ENCODE results near the gene BLCAP. TPM values are rescaled to one million over a fixed set of nuclear protein-coding genes. Genes with fewer than 3 reads are reported as not detected.

The BLCAP gene
- total RNA-seq, 3 donors from 2014 or later = 62.9 to 81.8 (median 63.2) TPM

DNA sequence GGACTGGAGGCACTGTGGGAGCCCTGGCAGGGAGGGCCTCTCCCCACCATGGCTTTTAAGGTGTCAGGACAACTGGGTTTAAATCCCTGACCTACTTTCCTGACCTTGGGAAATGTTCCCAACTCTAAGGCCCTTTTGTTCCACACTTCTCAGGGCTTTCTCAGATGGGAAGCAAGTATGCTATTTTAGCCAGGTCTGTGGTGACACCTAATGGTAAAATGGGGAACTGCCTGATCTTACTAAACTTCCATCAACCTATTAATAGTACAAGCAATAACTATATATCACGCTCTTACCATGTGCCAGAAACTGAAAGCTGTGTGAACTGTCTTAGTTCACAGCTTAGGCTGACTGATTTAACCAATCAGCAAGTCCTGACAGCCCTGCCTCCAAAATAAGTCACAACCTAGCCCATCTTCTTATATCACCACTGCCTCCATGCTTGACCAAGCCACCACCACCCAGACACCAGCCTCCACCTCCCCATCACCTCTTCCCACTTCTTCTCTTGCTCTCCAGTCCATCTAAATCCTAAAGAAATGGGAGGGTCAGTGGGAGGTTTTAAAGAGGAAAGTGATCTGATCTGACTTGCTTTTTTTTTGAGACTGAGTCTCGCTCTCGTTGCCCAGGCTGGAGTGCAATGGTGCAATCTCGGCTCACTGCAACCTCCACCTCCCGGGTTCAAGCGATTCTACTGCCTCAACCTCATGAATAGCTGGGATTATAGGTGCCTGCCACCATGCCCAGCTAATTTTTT, 6.9 kb upstream of the BLCAP start:
- no peaks in the 10 kb centered on the region for H3K36me3 ChIP-seq
- no peaks in the 10 kb centered on the region for H3K4me1 ChIP-seq
- no peaks in the 10 kb centered on the region for H3K9me3 ChIP-seq
- DNase-seq (ENCODE audit: low spot score in 2 of 2) = peak in 1 of 2 donors; percentile 37
- no peak overlapping the region for H3K27ac ChIP-seq
- H3K4me3 ChIP-seq = no peak overlapping the region
- no peak for TF ChIP-seq POLR2AphosphoS5 (IDR thresholded peaks at IDR 0.05)
- TF ChIP-seq, protein P1, sequence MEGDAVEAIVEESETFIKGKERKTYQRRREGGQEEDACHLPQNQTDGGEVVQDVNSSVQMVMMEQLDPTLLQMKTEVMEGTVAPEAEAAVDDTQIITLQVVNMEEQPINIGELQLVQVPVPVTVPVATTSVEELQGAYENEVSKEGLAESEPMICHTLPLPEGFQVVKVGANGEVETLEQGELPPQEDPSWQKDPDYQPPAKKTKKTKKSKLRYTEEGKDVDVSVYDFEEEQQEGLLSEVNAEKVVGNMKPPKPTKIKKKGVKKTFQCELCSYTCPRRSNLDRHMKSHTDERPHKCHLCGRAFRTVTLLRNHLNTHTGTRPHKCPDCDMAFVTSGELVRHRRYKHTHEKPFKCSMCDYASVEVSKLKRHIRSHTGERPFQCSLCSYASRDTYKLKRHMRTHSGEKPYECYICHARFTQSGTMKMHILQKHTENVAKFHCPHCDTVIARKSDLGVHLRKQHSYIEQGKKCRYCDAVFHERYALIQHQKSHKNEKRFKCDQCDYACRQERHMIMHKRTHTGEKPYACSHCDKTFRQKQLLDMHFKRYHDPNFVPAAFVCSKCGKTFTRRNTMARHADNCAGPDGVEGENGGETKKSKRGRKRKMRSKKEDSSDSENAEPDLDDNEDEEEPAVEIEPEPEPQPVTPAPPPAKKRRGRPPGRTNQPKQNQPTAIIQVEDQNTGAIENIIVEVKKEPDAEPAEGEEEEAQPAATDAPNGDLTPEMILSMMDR (IDR thresholded peaks at IDR 0.05) = peak; percentile 84 to 95 (median 88)
- no peak for TF ChIP-seq POLR2A (IDR thresholded peaks at IDR 0.05)
- intact Hi-C loops (cut with DNase I; ENCODE audit: low total_unique reads) = loop anchor here (10.0 kb wide), 2 partner anchors 260 to 330 kb away; no protein-coding TSS in a partner anchor
- no peaks in the 10 kb centered on the region for H3K27me3 ChIP-seq

DNA sequence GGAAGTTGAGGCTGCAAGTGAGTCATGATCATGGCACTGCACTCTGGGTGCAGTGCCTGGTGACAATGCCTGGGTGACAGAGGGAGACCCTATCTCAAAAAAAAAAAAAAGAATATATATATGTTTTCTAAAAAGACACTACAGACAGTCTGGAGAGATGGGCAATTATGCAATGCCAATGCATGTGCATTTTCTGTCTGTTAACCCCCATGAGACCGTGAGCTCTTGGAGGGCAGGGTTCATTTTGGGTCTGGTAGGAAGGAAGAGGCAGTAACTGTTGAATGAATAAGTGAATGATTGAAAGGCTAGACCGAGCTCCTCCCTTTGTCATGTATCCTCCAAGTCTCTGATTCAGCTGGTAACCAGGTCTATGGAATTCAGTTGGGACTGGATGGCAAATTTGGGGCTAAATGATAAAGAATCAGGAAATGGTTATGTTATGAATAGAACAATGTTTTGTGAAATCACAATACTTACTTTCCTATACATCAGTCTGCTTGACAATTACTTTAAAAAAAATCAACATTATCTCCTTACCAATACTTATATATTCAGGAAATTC, 5.6 kb upstream of the BLCAP start:
- intact Hi-C loops (cut with DNase I; ENCODE audit: low total_unique reads) = loop anchor here (10.0 kb wide), 2 partner anchors 258 to 328 kb away; no protein-coding TSS in a partner anchor
- TF ChIP-seq POLR2A (IDR thresholded peaks at IDR 0.05) = no peak
- TF ChIP-seq POLR2AphosphoS5 (IDR thresholded peaks at IDR 0.05) = no peak
- TF ChIP-seq, protein P1 (IDR thresholded peaks at IDR 0.05) = no peak
- Histone ChIP-seq H3K27me3 (no peaks in the 10 kb centered on the region), H3K27ac (no peak overlapping the region), H3K4me3 (no peak overlapping the region), H3K4me1 (no peaks in the 10 kb centered on the region), H3K36me3 (no peaks in the 10 kb centered on the region), H3K9me3 (no peaks in the 10 kb centered on the region)
- DNase-seq (ENCODE audit: low spot score in 2 of 2) = no peak

DNA sequence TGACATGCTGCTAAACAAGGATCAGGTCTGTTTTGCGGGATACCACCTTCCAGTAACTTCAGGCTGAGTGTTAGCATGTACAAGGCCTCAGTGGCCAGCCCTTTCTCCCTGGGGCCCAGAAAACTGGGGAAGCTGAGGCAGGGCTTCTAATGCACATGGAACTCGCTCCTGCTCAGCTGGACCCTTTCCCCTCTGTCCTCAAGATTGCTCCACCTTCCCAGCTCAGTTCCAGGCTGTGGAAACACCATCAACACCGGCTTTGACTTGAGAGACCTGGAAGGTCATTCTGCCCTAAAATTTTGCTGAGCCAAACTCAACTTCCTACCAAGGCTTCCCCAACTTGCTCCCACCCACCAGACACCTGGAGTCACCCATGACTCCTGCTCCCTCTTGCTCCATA, 4.2 kb upstream of the BLCAP start:
- Histone ChIP-seq H3K27me3 (no peaks in the 10 kb centered on the region), H3K4me3 (no peak overlapping the region), H3K27ac (no peak overlapping the region), H3K9me3 (no peaks in the 10 kb centered on the region), H3K36me3 (no peaks in the 10 kb centered on the region), H3K4me1 (no peaks in the 10 kb centered on the region)
- DNase-seq (ENCODE audit: low spot score in 2 of 2) = no peak
- intact Hi-C loops (cut with DNase I; ENCODE audit: low total_unique reads) = loop anchor here (10.0 kb wide), 2 partner anchors 257 to 327 kb away; no protein-coding TSS in a partner anchor
- TF ChIP-seq, protein P1 (IDR thresholded peaks at IDR 0.05) = no peak
- TF ChIP-seq POLR2A (IDR thresholded peaks at IDR 0.05) (no peak), POLR2AphosphoS5 (IDR thresholded peaks at IDR 0.05) (no peak)

DNA sequence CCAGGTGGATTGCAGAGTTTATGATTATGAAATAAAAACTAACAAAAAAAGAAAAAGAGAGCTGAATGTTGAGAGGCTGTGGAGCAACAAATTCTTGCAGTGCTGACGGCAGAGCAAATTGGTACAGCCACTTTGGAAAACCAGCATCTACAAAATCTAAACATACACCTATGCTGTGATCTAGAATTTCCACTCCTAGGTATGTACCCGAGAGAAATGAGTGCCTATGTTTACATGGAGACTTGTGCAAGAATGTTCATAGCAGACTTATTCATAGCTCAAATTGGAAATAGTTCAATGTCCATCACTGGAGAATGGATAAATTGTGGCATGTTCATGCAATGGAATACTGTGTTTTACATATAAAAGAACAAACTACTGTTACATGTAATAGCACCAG, 3.0 kb upstream of the BLCAP start:
- no peak for TF ChIP-seq POLR2AphosphoS5 (IDR thresholded peaks at IDR 0.05)
- TF ChIP-seq POLR2A (IDR thresholded peaks at IDR 0.05) = no peak
- TF ChIP-seq, protein P1 (IDR thresholded peaks at IDR 0.05) = no peak
- H3K27me3 ChIP-seq = no peaks in the 10 kb centered on the region
- DNase-seq (ENCODE audit: low spot score in 2 of 2) = no peak
- peaks cover 0 to under 1% of the 10 kb centered on the region in 2 donors for H3K4me1 ChIP-seq
- no peaks in the 10 kb centered on the region for H3K9me3 ChIP-seq
- no peaks in the 10 kb centered on the region for H3K36me3 ChIP-seq
- H3K27ac ChIP-seq = no peak overlapping the region
- no peak overlapping the region for H3K4me3 ChIP-seq
- intact Hi-C loops (cut with DNase I; ENCODE audit: low total_unique reads) = loop anchor here (10.0 kb wide), 2 partner anchors 256 to 326 kb away; no protein-coding TSS in a partner anchor

All from breast epithelium (tissue), 4 donors.